ENCODE results near the gene KRT77. TPM values are rescaled to one million over a fixed set of nuclear protein-coding genes. Genes with fewer than 3 reads are reported as not detected.

KRT77 gene
- total RNA-seq, 1 donor: not detected

DNA sequence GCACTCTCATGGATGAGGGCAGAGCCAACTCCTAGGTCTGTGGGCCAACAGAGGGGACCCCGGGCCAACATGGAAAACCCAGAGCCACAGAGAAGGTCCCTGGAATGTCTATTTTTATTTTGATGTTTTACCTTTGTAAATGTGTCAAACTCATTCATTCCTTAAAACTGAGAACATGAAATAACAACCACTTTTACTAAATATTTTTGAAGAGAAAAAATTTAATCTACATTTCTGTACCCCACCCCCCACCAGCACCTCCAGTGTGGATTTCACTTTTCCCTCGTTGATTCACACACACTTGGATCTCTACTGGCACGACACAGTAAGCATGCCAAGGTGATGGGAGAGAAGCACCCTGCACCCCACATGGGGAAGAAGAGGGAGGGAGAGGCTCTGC is 6.7 kb downstream of the KRT77 start:
- no peak overlapping the region for H3K4me2 ChIP-seq (ENCODE audit: insufficient read depth, low read length)
- H3K27ac ChIP-seq (ENCODE audit: low read depth, low read length): no peak overlapping the region
- H3K4me1 ChIP-seq (ENCODE audit: insufficient read depth, low read length): no peaks in the 10 kb centered on the region
- H3K27me3 ChIP-seq (ENCODE audit: insufficient read depth, low read length): peaks cover 31% of the 10 kb centered on the region
- H3K9me3 ChIP-seq (ENCODE audit: low read depth, low read length): no peaks in the 10 kb centered on the region
- DNase-seq (ENCODE audit: insufficient read length, low spot score, missing footprints): no peak
- no peak overlapping the region for H2AFZ ChIP-seq (ENCODE audit: low read length)
- H3K79me2 ChIP-seq (ENCODE audit: insufficient read depth, low read length): no peaks in the 10 kb centered on the region
- TF ChIP-seq, protein P1, sequence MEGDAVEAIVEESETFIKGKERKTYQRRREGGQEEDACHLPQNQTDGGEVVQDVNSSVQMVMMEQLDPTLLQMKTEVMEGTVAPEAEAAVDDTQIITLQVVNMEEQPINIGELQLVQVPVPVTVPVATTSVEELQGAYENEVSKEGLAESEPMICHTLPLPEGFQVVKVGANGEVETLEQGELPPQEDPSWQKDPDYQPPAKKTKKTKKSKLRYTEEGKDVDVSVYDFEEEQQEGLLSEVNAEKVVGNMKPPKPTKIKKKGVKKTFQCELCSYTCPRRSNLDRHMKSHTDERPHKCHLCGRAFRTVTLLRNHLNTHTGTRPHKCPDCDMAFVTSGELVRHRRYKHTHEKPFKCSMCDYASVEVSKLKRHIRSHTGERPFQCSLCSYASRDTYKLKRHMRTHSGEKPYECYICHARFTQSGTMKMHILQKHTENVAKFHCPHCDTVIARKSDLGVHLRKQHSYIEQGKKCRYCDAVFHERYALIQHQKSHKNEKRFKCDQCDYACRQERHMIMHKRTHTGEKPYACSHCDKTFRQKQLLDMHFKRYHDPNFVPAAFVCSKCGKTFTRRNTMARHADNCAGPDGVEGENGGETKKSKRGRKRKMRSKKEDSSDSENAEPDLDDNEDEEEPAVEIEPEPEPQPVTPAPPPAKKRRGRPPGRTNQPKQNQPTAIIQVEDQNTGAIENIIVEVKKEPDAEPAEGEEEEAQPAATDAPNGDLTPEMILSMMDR (IDR thresholded peaks at IDR 0.05; ENCODE audit: extremely low read depth, low read depth, low read length): no peak
- H4K20me1 ChIP-seq (ENCODE audit: insufficient read depth, low read length): no peaks in the 10 kb centered on the region
- no peaks in the 10 kb centered on the region for H3K36me3 ChIP-seq (ENCODE audit: insufficient read depth, low read length)
- H3K4me3 ChIP-seq (ENCODE audit: insufficient read depth, low read length): no peak overlapping the region

DNA sequence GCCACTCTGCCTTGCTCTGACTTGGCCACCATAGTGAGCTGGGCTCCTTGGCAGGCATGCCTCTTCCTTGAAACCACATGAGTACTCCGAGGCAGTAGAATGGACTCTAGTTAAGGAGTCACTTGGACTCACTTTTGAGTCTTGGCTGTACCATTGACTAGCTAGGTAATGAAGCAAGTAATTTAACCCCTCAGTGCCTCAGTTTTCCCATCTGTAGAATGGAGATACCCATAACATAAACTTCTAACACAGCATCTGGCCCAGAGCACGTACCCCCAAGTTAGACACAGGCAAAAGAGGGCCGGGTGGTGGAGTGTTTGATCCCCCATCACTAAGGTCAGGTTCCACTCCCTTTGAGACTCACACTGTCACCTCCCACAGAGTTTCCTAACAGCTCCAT is 8.3 kb downstream of the KRT77 start:
- H3K27me3 ChIP-seq (ENCODE audit: insufficient read depth, low read length): peaks cover 47% of the 10 kb centered on the region
- no peaks in the 10 kb centered on the region for H3K9me3 ChIP-seq (ENCODE audit: low read depth, low read length)
- H3K79me2 ChIP-seq (ENCODE audit: insufficient read depth, low read length): no peaks in the 10 kb centered on the region
- H3K27ac ChIP-seq (ENCODE audit: low read depth, low read length): no peak overlapping the region
- no peaks in the 10 kb centered on the region for H3K36me3 ChIP-seq (ENCODE audit: insufficient read depth, low read length)
- no peak for DNase-seq (ENCODE audit: insufficient read length, low spot score, missing footprints)
- H3K4me2 ChIP-seq (ENCODE audit: insufficient read depth, low read length): no peak overlapping the region
- H4K20me1 ChIP-seq (ENCODE audit: insufficient read depth, low read length): no peaks in the 10 kb centered on the region
- H3K4me3 ChIP-seq (ENCODE audit: insufficient read depth, low read length): no peak overlapping the region
- TF ChIP-seq, protein P1 (IDR thresholded peaks at IDR 0.05; ENCODE audit: extremely low read depth, low read depth, low read length): no peak
- H3K4me1 ChIP-seq (ENCODE audit: insufficient read depth, low read length): no peaks in the 10 kb centered on the region
- no peak overlapping the region for H2AFZ ChIP-seq (ENCODE audit: low read length)

DNA sequence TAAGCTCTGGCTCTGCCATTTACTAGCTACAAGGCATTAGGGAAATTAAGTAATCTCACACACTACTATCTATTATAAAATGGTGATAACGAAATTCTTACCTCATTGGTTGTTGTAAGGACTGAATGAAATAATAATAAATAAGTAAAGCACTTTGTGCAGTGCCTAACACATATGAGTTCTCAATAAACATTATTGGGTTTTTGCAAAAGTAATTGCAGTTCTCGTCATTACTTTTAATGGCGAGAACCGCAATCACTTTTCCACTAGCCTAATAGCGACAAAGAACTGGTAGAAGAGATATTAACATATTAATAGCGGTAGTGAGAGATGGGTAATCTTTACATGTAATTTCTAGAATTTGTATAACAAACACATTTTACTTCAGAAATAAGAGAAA is 9.2 kb downstream of the KRT77 start:
- Histone ChIP-seq H2AFZ (ENCODE audit: low read length) (no peak overlapping the region), H3K4me3 (ENCODE audit: insufficient read depth, low read length) (no peak overlapping the region), H4K20me1 (ENCODE audit: insufficient read depth, low read length) (no peaks in the 10 kb centered on the region), H3K27ac (ENCODE audit: low read depth, low read length) (no peak overlapping the region), H3K4me2 (ENCODE audit: insufficient read depth, low read length) (no peak overlapping the region), H3K4me1 (ENCODE audit: insufficient read depth, low read length) (no peaks in the 10 kb centered on the region), H3K79me2 (ENCODE audit: insufficient read depth, low read length) (no peaks in the 10 kb centered on the region), H3K27me3 (ENCODE audit: insufficient read depth, low read length) (peaks cover 54% of the 10 kb centered on the region), H3K9me3 (ENCODE audit: low read depth, low read length) (no peaks in the 10 kb centered on the region), H3K36me3 (ENCODE audit: insufficient read depth, low read length) (no peaks in the 10 kb centered on the region)
- DNase-seq (ENCODE audit: insufficient read length, low spot score, missing footprints): no peak
- TF ChIP-seq, protein P1 (IDR thresholded peaks at IDR 0.05; ENCODE audit: extremely low read depth, low read depth, low read length): no peak

DNA sequence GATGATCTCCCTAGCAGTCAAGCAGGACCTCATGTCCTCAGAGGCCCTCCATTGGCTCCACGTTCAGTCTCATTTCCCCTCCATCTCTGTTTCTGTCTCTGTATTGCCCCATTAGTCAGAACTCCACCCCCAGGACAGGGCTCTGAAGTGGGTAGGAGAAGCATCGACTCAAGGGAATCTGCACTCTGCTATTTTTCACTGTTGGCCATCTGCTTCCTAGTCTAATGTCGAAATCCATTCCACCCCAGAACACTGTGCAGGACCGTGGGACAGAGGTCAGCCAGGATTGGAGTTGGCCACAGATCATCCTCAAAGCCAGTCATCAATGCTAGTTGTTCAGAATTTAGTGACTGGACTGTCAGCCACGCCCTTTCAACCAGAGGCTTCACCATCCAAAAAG is 10.1 kb downstream of the KRT77 start:
- Histone ChIP-seq H3K9me3 (ENCODE audit: low read depth, low read length) (no peaks in the 10 kb centered on the region), H2AFZ (ENCODE audit: low read length) (no peak overlapping the region), H3K36me3 (ENCODE audit: insufficient read depth, low read length) (no peaks in the 10 kb centered on the region), H3K27me3 (ENCODE audit: insufficient read depth, low read length) (peaks cover 52% of the 10 kb centered on the region), H3K4me3 (ENCODE audit: insufficient read depth, low read length) (no peak overlapping the region), H3K27ac (ENCODE audit: low read depth, low read length) (no peak overlapping the region), H3K4me1 (ENCODE audit: insufficient read depth, low read length) (no peaks in the 10 kb centered on the region), H4K20me1 (ENCODE audit: insufficient read depth, low read length) (no peaks in the 10 kb centered on the region), H3K79me2 (ENCODE audit: insufficient read depth, low read length) (no peaks in the 10 kb centered on the region), H3K4me2 (ENCODE audit: insufficient read depth, low read length) (no peak overlapping the region)
- DNase-seq (ENCODE audit: insufficient read length, low spot score, missing footprints): no peak
- TF ChIP-seq, protein P1 (IDR thresholded peaks at IDR 0.05; ENCODE audit: extremely low read depth, low read depth, low read length): no peak

Measured in osteoblast (primary cell).